AG20443 (cell line): ENCODE data around the gene MTFP1.
"Not testable (repeated sequence)": the region's sequence is repeated elsewhere in the genome, so short reads cannot be mapped to it uniquely, and the experiment has no call there.

Experiments used
- DNase-seq: peaks from one replicate; pipeline ENCODE4 v3.0.0; 2012; ENCODE audit warnings: low spot score, mixed read lengths

Gene MTFP1

GRCh38 chr22:30426388-30427353, 1.1 kb downstream of the MTFP1 start:
- DNase-seq = peak; percentile 88

GRCh38 chr22:30427871-30428270, 2.3 kb downstream of the MTFP1 start:
- DNase-seq = peak; percentile 8

- DNase-seq = no peak
These were observed 4.3 kb downstream of the MTFP1 start for GRCh38 chr22:30429887-30430286.

GRCh38 chr22:30430933-30431332, 5.4 kb downstream of the MTFP1 start:
- DNase-seq = no peak

- no peak for DNase-seq
These were observed 6.5 kb downstream of the MTFP1 start for GRCh38 chr22:30432096-30432495.

- DNase-seq = no peak
These were observed 7.0 kb downstream of the MTFP1 start for GRCh38 chr22:30432520-30432919.

GRCh38 chr22:30433227-30433626, 7.7 kb downstream of the MTFP1 start:
- DNase-seq = no peak

- DNase-seq = no peak
These were observed 8.2 kb downstream of the MTFP1 start for GRCh38 chr22:30433773-30434172.

- DNase-seq = no peak
These were observed 9.3 kb downstream of the MTFP1 start for GRCh38 chr22:30434843-30435242.

GRCh38 chr22:30435674-30436126, 10.1 kb downstream of the MTFP1 start:
- no peak for DNase-seq

- DNase-seq = no peak
These were observed 10.6 kb downstream of the MTFP1 start for GRCh38 chr22:30436196-30436595.

GRCh38 chr22:30438559-30438958, 13.0 kb downstream of the MTFP1 start:
- DNase-seq = no peak

GRCh38 chr22:30439226-30439625, 13.7 kb downstream of the MTFP1 start:
- DNase-seq = no peak

- DNase-seq = no peak
These were observed 14.3 kb downstream of the MTFP1 start for GRCh38 chr22:30439836-30440235.

GRCh38 chr22:30441088-30441487, 15.5 kb downstream of the MTFP1 start:
- DNase-seq = no peak

GRCh38 chr22:30444632-30445437, 19.3 kb downstream of the MTFP1 start:
- peak; percentile 86 for DNase-seq

- DNase-seq = no peak
These were observed 20.0 kb downstream of the MTFP1 start for GRCh38 chr22:30445438-30446145.

- DNase-seq = no peak
These were observed 22.1 kb downstream of the MTFP1 start for GRCh38 chr22:30447656-30448055.

GRCh38 chr22:30451488-30451887, 25.9 kb downstream of the MTFP1 start:
- DNase-seq = not testable (repeated sequence)

GRCh38 chr22:30452861-30453260, 27.3 kb downstream of the MTFP1 start:
- no peak for DNase-seq

- no peak for DNase-seq
These were observed 28.4 kb downstream of the MTFP1 start for GRCh38 chr22:30453731-30454510.
